ENCODE data around the gene SYPL1. TPM values are rescaled to one million over a fixed set of nuclear protein-coding genes. Genes with fewer than 3 reads are reported as not detected.

SYPL1 gene
- total RNA-seq, 2 donors from 2014 or later, result 68.5 to 89.1 TPM

DNA sequence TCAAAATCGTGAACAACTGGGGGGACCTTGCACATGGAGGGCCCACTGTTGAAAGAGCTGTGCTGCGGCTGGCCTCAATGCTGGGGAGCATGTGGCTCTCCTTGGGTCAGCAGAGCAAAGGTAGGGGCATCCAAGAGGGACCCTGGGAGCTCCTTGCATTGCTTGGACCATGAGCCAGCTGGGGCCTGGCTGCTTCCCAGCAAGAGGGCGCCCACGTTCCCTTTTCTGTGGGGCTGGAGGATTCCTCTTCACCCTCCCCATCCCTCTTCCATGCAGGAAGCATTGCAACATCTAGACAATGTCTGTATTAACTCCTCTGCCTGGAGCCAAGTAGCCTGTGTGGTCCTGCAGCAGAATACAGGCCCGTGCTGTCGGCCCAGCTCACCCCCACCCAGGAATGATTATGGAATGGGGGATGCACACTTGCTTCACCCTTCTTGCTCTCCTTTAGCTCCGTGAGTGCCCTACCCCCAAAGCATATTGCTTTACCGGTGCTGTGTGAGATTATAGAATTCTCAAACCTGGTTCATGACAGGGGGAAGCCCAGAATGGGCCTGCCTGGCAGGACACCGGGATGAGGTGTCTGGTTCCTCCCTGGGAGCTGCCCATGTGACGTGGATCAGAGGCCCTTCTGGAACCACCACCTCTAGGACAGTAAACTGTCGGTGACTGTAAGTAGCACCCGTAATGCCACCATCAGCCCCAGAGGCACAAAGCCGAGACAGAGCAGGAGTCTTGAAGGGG, 61.9 kb downstream of the SYPL1 start:
- Histone ChIP-seq H3K27me3 (no peaks in the 10 kb centered on the region), H3K36me3 (no peaks in the 10 kb centered on the region), H3K4me3 (no peak overlapping the region), H3K9me3 (no peaks in the 10 kb centered on the region), H3K27ac (peak overlapping the region in 1 of 2 donors; percentile 23), H3K4me1 (peaks cover 0 to 11% of the 10 kb centered on the region in 2 donors)
- TF ChIP-seq, protein P1, sequence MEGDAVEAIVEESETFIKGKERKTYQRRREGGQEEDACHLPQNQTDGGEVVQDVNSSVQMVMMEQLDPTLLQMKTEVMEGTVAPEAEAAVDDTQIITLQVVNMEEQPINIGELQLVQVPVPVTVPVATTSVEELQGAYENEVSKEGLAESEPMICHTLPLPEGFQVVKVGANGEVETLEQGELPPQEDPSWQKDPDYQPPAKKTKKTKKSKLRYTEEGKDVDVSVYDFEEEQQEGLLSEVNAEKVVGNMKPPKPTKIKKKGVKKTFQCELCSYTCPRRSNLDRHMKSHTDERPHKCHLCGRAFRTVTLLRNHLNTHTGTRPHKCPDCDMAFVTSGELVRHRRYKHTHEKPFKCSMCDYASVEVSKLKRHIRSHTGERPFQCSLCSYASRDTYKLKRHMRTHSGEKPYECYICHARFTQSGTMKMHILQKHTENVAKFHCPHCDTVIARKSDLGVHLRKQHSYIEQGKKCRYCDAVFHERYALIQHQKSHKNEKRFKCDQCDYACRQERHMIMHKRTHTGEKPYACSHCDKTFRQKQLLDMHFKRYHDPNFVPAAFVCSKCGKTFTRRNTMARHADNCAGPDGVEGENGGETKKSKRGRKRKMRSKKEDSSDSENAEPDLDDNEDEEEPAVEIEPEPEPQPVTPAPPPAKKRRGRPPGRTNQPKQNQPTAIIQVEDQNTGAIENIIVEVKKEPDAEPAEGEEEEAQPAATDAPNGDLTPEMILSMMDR (IDR thresholded peaks at IDR 0.05), result no peak
- no peak for DNase-seq (ENCODE audit: low spot score)

DNA sequence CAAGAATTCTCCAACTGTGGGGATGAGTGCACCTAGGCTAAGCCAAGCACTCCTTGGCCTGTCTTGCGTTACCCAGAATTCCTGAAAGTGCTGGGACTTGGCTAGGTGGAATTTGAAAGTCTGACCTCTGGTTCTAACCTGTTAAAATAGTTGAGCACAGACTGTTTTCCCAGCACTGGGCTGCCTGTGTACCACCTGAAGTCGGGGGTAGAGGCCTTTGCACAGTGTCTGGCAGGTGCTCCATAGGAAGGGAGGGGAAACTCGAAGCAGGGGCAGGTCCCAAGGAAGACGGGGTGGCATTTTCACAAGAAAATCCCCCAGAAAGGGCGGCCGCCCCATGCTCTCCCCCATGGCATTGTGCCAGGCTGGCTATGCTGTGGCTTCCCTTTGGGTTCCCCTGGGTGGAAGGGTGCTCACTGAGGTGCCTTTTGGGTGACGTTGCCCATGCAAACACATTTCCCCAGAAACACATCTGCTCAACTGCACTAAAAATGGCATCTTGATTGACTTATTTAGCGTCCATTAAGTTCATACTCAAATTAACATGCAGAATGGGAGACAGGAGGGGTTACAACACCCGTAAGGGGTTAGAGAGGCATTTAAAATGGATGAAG, 62.9 kb downstream of the SYPL1 start:
- H3K4me1 ChIP-seq, result peaks cover 0 to 11% of the 10 kb centered on the region in 2 donors
- no peaks in the 10 kb centered on the region for H3K36me3 ChIP-seq
- no peak overlapping the region for H3K27ac ChIP-seq
- DNase-seq (ENCODE audit: low spot score), result no peak
- H3K27me3 ChIP-seq, result no peaks in the 10 kb centered on the region
- TF ChIP-seq, protein P1 (IDR thresholded peaks at IDR 0.05), result no peak
- H3K4me3 ChIP-seq, result no peak overlapping the region
- no peaks in the 10 kb centered on the region for H3K9me3 ChIP-seq

DNA sequence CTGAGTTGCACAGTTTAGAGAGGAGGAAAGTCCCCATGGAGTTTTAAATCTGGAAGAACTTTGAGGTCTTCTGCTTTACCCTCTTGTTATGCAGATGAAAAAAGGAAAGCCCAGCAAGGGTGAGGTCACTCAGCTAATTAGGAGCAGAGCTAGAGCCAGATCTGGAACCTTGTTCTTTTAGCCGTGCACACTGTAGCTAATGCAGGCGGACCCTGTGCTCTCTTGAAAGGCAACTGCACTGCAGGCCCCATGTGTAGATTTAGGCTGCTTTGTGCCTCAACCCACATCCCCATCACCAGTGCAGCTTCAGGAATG, 63.4 kb downstream of the SYPL1 start:
- no peaks in the 10 kb centered on the region for H3K27me3 ChIP-seq
- no peak overlapping the region for H3K27ac ChIP-seq
- no peaks in the 10 kb centered on the region for H3K9me3 ChIP-seq
- H3K36me3 ChIP-seq, result no peaks in the 10 kb centered on the region
- TF ChIP-seq, protein P1 (IDR thresholded peaks at IDR 0.05), result no peak
- peaks cover 0 to 11% of the 10 kb centered on the region in 2 donors for H3K4me1 ChIP-seq
- no peak for DNase-seq (ENCODE audit: low spot score)
- H3K4me3 ChIP-seq, result no peak overlapping the region

DNA sequence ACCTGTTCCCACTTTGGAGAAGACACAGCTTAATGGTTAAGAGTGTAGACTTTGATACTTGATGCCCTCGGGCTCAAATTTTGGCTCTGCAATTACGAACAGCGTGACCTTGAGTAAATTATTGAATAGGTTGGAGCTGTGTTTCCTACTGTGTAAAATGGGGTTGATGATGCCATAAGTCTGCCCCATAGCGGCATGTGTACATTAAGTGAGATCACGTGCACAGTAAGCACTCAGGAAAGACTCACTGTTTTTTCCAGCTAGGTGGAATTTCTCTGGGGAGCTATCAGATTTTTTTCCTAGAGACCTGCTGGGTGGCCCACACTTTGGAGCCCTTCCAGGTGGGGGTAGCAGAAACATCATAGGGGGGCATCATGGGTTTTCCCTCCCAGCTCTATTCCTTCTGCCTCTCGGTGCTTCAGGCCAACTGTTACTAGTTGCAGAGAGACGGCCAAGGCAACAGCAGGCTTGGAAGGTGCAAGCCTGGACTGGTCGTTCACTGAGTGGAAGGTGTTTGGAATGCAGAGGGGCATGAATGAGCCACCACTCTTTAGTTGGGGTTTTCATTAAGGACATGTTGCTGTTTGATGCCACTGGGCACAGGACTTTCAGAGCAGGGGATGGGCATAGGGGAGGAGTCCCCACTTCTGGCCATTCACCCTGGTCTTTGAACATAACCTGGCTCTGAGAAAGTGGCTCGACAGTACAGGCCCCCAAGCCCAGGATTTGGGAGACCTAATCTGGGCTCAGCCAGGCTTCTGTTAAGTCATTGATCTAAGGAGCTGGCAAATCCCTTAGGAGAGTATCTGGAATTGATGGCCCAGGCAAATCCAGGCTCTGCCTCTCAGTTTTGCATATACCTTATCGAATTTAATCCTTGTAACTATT, 64.0 kb downstream of the SYPL1 start:
- H3K4me3 ChIP-seq, result no peak overlapping the region
- H3K27me3 ChIP-seq, result no peaks in the 10 kb centered on the region
- no peaks in the 10 kb centered on the region for H3K36me3 ChIP-seq
- TF ChIP-seq, protein P1 (IDR thresholded peaks at IDR 0.05), result no peak
- H3K27ac ChIP-seq, result no peak overlapping the region
- no peak for DNase-seq (ENCODE audit: low spot score)
- no peaks in the 10 kb centered on the region for H3K9me3 ChIP-seq
- H3K4me1 ChIP-seq, result peaks cover 0 to 11% of the 10 kb centered on the region in 2 donors

DNA sequence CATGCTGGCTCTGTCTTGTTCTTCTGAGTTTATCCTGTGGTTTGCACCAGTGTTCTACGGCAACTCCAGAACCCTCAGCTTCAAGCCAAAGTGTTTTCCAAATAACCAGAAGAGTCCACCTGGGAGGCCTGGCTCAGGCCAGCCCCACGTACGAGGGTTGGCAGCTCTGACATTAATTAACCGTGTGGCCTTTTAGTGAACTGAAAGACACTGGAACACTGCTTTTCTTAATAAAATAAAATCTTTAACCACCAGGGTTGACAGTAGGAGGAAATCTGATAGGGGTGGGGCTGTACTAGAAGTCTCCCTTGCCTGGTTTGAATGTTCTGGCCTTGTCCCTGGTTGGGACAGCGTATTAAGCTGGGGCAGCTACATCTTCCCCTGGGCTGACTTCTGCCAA, 64.9 kb downstream of the SYPL1 start:
- Histone ChIP-seq H3K27me3 (no peaks in the 10 kb centered on the region), H3K9me3 (no peaks in the 10 kb centered on the region), H3K4me3 (no peak overlapping the region), H3K4me1 (peaks cover 0 to 19% of the 10 kb centered on the region in 2 donors), H3K27ac (no peak overlapping the region), H3K36me3 (no peaks in the 10 kb centered on the region)
- no peak for DNase-seq (ENCODE audit: low spot score)
- TF ChIP-seq, protein P1 (IDR thresholded peaks at IDR 0.05), result no peak

All from right atrium auricular region (tissue), 2 donors.